ENCODE data around the gene NXPE3.

NXPE3 gene

DNA sequence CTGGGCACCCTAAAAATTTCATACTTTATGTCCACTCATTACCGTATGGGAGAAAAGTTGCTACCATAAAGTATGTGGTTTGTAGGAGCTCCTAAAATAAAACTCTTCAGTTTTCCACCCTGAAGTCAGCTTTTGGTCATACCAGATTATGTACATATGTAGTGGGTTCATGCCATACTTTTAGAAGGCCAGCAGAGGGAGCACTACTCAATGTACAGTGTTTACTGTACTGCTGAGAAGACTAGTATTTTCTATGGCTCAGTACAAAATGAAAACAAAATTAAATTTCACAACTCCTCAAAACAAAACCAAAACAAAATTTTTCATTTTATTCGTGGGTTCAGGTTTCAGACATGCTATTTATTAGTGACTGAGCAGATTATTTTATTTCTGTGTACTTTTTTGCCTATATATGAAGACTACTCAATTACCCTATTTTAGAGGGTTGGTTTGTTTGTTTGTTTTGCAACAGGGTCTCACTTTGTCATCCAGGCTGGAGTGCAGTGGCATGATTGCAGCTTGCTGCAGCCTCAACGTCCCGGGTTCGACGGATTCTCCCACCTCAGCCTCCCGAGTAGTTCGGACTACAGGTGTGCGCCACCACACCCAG, 24.3 kb downstream of the NXPE3 start:
- DNase-seq (ENCODE audit: low spot score) = no peak

DNA sequence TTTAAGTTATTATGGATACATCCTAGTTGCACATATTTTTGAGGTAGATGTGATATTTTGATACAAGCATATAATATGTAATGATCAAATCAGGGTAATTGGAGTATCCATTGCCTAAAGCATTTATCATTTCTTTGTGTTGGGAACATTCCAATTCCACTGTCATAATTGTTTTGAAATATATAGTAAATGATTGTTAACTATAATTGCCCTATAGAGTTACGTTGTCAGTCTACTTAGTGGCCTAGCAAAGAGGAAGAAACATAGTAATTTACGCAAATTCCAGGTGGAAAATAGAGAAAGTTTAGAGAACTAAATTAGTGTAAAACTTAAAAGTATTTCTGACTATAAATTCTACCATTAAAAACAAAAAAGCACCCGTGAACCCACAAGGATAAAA, 24.9 kb downstream of the NXPE3 start:
- DNase-seq (ENCODE audit: low spot score) = no peak

DNA sequence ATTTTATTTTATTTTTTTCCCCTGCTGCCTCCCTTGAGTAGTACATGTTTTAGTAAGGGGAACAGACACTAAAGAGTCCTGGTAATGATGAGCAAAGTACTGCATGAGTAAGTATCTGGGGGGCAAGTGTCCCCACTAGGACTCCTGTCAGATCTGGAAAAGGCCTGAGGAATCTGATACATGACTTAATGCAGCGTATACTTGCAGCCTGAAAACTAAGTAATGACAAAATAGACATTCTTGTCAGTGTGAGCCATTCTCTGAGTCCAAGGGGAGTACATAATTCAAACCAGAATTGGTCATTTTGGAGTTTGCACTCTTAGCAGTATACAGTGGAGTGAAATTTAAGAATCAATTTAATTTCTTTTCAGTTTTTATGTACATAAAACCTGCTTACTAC, 27.5 kb downstream of the NXPE3 start:
- DNase-seq (ENCODE audit: low spot score) = no peak

DNA sequence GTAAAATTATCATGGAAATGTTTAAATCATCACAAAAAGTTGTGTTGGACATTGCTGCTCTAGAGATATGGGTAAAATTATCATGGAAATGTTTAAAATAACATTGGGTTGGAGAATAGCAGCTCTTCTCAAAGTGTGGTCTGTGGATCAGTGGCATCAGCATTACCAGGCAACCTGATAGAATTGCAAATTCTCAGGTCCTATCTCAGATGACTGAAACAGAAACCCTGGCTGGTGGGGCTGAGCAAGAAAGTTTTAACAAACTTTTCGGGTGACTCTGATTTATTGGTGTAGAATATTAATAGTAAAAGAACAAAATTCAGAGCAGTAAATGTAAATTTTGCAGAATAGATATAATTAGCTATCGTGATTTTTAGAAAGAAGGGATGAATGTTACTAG, 28.9 kb downstream of the NXPE3 start:
- DNase-seq (ENCODE audit: low spot score) = no peak

DNA sequence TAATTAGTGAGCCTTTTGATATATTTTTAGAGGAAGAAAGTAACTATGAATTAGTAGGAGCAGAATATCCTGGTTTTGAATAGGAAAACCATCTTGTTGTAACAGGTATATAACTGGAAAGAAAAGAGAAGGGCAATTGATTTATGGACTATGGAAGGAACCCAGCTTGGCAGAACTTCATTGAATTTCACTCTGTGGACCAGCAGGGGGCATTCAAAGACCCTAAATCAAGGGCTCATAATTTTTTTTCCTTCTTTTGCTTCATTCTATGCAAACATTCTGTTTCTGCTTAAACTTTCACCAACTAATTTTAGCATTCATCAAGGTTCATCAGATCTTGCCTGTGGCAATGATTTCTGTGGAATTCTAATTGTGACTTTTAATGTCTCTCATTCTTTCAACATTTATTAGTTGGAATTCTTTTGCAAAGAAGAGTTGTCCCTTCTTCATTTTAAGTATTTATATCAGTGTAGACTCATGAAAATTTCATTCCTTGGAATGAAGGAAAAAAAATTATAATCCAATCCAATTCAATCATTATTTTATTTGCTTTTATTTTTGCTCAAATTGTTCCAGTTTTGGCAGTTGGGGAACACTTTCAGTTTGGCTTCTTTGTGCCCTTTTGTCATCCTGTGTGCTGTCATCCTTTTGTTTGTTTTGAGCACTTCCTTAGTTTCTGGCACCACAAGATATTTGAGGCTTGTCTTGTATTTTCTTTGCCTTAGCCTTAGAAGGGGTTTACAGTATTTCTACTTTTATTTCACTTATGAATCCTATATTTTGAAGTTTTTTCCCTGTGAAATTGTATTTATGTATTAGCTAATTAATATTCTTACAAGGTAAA, 30.4 kb downstream of the NXPE3 start:
- DNase-seq (ENCODE audit: low spot score) = no peak

DNA sequence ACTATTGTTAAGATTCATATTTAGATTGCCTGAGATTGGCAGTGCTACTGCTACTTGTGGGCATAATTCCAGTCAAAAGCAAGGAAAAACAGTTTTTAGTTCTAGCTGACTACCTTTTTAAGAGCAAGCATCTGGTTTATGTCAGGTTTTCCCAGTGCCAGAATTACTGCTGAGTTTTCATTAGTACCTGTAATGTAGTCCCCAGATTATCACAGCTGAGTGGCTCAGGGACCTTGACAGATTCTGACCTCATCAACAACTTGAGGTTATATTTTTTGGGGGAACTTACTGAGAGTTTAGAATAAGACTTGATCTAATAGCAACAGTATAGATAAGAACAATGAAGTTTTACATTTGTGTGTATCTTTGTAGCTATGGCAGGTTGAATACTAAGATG, 31.0 kb downstream of the NXPE3 start:
- no peak for DNase-seq (ENCODE audit: low spot score)

DNA sequence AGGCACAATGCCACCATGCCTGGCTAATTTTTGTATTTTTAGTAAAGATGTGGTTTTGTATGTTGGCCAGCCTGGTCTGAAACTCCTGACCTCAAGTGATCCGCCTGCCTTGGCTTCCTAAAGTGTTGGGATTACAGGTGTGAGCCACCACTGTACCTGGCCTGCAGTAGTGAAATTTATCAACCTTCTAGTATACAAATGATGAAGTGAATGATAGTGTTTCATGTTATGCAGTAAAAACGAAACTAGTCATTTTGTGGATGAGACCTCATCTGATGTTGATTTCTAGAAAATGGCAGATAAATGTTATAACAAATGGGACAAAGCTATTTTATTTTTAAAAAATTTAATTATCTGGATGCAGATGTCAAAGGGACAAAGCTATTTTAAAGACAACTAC, 32.9 kb downstream of the NXPE3 start:
- no peak for DNase-seq (ENCODE audit: low spot score)

DNA sequence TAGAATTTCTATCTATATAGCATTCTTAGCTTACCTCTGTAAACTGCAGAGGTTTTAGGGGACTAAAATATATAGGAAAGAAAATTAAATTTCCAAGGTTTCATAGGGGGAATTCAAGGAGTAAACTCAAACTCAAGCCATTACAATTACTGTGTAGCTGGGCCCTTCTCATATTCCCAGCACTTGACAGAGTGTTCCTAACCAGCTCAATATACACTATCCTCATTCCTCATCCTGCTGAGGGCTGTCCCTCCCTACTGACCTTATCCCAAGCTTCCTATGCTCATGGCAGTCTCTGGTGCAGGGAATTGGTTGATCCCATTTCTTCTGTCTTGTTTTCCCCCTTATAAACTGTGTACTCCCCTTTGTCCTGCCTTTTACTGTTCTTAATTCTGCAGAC, 33.9 kb downstream of the NXPE3 start:
- DNase-seq (ENCODE audit: low spot score) = no peak

DNA sequence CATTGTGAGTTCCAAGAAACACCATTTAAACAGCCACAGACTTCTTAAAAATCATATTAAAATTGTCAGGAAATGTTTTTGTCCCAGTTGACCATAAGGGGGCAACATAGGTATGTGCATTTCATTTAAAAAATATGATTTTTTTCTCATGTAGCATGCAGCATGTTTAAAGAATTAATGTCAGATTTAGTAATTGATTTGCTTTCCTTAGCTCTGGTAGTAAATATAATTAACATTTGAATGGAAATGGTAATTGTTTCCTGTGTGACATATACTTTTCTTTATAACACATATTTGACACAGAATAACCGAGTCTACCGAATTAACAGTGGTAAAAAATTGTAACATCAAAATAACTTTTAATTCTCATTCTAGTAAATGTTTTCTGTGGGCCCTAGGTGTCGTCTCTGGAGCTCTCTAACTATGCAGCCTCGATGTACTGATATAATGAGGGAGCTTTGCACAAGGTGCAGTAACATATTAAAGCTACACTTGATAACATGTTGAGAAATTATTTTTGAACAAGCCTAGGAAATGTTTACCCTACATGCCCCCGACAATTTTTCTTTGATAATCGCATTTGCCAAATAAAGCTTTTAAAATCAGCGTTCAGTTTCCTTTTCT, 34.9 kb downstream of the NXPE3 start:
- DNase-seq (ENCODE audit: low spot score) = no peak

DNA sequence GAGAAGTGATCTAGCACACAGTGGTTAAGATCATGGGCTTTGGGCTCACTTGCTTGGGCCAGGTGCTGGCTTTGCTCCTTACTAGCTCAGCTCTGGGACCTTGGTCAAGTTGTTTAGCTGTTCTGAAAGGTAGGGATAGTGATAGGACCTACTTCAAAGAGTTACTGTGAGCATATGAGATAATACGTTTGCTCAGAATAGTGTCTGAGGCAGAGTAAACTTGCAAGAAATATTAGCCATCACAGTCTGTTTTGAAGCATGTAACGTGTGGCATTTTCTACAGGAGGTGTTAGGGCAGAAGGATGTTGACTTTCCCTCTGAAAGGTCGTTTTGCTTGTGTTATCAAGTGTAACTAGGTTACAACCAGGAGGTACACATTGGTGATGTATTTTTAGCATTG, 35.8 kb downstream of the NXPE3 start:
- DNase-seq (ENCODE audit: low spot score) = no peak

DNA sequence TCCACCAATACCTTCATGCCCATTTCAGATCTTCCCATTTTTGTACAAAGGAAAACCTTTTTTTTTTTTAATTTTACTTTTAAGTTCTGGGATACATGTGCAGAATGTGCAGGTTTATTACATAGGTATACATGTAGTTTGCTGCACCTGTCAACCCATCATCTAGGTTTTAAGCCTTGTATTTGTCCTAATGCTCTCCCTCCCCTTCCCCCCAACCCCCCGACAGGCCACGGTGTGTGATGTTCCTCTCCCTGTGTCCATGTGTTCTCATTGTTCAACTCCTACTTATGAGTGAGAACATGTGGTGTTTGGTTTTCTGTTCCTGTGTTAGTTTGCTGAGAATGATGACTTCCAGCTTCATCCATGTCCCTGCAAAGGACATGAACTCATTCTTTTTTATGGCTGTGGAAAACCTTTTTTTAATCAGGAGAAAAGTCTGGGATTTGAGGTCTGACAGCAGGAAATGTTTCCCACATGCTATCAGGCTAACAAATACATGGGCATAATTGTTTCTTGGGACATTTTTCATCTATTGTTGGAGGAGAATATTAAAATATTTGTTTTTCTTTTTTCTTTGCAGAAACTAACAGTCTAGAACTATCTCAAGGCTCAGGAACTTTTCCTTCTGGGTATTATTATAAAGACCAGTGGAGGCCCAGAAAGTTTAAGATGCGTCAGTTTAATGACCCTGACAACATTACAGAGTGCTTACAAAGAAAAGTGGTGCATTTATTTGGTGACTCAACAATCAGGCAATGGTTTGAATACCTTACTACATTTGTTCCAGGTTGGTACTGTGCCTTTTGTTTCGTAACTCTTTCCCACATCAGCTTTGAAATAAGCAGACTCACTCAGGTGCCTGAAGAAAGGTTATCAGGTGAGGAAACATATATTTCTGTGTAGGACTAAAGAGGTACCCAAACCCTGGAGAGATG, 37.5 kb downstream of the NXPE3 start:
- DNase-seq (ENCODE audit: low spot score) = no peak

DNA sequence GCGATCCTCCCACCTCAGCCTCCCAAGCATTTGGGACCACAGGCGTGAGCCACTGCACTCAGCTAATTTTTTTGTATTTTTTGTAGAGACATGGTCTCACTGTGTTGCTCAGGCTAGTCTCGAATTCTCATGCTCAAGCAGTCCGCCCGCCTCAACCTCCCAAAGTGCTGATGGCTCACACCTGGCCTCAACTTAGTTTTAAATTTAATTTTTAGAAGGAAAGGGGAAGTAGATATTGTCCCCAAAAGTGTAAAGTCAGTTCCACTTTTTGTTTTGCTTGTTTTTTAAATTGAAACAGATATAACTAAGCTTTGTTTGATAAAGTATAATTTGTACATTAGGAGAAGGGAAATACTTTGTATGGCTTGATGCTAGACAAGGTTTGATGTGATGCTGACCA, 39.0 kb downstream of the NXPE3 start:
- DNase-seq (ENCODE audit: low spot score) = no peak

DNA sequence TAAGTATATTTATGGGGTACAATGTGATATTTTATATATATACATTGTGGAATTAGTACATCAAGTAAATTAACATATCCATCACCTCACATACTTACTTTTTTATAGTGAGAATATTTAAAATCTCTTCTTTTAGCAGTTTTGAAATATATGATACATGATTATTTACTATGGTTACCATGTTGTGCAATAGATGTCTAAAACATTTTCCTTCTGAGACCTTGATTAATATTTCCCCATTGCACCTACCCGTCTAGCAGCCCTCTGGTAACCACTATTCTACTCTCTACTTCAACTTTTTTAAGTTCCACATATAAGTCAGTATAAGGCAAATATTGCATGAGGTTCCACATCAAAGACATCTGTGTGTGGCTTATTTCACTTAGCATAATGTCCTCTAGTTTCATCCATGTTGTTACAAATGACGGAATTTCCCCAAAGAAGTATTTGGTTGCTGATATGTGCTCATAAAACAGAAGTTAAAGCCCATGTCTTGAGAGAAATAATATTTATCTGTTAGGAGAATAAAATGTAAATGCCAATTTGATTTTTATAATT, 40.7 kb downstream of the NXPE3 start:
- no peak for DNase-seq (ENCODE audit: low spot score)

DNA sequence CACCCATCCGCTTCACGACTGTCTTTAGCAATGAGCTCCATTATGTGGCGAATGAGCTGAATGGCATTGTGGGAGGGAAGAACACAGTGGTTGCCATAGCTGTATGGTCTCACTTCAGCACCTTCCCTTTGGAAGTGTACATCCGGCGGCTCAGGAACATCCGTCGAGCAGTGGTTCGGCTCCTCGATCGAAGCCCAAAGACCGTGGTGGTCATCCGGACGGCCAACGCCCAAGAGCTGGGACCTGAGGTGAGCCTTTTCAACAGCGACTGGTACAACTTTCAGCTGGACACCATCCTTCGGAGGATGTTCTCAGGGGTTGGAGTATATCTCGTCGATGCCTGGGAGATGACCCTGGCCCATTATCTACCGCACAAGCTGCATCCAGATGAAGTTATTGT, 42.5 kb downstream of the NXPE3 start:
- no peak for DNase-seq (ENCODE audit: low spot score)

DNA sequence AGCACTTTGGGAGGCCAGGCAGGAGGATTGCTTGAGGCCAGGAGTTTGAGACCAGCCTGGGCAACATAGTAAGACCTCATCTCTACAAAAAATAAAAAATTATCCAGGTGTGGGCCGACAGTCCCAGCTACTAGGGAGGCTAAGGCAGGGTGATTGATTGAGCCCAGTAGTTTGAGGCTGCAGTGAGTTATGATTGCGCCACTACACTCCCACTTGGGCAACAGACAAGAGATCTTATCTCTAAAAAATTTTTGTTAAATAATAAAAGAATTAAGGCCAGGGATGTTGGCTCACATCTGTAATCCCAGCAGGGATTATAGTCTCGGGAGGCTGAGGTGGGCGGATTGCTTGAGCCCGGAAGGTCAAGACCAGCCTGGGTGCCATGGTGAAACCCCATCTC, 44.5 kb downstream of the NXPE3 start:
- no peak for DNase-seq (ENCODE audit: low spot score)

DNA sequence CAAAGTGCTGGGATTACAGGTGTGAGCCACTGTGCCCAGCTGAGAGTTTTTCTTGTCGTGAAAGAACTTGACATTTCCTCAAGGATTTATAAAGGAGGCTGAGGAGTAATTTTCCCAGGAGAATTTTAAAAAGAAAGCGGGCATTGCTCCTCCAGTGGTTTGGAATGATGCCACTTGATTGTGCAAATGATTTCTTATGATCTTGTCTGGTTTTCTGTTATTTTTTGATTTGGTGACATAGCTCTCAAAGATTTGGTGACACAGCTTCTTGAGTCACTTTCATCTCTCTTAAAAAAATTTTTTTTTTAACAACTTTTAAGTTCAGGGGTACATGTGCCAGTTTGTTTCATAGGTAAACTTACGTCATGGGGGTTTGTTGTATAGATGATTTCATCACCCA, 45.7 kb downstream of the NXPE3 start:
- no peak for DNase-seq (ENCODE audit: low spot score)

DNA sequence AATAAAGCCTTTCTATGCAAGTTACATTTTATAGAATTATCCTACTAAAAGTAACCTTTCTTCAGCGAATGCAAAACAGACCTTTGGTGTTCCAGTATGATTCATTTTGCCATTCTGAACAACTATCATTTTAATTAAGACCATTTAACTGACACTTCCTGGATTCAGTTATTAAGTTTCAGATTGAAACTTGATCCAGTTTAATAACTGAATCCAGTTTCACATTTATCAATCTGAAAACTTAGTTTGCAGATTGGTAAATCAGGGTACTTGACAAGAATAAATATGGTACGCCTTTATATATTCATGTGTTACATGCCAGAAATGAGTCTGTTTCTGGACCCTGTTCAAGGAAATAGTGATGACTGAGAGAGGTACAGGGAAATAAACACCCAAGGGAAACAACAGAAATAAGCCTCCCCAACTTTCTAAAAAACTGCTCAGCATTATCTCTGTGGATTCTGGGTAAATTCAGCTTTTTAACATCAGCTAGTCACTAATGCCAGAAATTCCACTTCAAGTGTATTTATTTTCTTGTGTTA, 47.0 kb downstream of the NXPE3 start:
- no peak for DNase-seq (ENCODE audit: low spot score)

DNA sequence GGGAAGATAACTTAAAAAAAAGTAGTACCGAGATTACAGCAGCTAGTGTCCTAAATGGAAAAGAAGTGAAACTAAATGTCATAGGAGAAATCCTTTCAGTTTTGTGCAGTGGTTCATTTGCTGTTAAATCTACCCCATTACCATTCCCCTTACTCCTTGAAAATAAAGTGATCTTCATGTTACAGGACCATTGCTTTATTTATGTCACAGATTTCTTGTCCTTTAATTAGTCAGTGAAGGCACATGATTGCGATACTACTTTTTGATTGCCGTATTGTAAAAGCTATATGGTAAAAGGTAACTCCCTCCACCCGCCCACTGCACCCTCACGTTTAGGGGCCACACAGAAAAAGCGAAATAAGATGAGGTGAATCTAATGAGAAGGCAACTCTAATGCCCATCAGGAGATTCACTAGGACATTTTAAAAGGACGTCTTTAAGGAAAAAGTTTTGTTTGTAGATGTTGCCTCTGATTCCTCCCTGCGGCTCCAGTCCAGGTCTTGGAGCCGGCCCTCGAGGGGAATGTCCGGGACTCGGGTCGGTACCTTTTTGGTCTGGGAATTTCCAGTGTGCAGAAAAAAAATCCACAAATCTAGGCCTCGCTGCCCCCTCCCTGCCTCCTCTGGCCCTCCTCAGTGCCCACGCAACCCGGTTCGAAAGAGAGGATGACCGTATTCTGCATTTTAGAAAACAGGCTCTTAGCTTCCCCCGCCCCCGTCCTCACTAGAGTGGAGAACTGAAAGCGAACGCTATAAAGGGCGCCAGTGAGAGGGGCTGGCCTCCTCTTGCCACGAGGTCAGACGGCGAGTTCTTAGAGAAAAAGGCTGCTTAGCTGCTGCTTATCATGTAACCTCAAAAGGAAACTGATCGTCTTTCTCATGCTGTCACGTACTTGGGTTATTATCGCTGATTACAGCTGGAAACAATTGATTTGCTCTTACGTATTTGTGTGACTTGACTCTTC, 48.5 kb downstream of the NXPE3 start:
- no peak for DNase-seq (ENCODE audit: low spot score)

DNA sequence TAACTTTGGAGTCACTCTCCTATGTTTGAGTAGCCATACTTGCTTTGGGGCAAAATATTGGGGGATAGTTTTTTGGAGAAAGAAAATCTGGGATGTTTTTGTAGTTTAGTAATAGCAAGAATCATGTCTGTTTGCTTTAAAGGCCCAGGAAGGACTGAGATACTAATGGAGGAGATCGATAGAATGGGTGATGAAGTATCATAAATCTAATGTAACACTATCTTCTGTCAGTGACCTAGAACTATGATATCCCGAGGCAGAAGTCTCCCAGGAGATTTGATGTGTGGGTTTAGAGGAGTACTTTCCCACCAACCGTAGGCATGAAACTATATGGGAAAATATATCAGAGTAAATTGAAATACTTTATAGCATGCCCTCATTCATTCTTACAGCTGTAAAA, 49.3 kb downstream of the NXPE3 start:
- DNase-seq (ENCODE audit: low spot score) = no peak

DNA sequence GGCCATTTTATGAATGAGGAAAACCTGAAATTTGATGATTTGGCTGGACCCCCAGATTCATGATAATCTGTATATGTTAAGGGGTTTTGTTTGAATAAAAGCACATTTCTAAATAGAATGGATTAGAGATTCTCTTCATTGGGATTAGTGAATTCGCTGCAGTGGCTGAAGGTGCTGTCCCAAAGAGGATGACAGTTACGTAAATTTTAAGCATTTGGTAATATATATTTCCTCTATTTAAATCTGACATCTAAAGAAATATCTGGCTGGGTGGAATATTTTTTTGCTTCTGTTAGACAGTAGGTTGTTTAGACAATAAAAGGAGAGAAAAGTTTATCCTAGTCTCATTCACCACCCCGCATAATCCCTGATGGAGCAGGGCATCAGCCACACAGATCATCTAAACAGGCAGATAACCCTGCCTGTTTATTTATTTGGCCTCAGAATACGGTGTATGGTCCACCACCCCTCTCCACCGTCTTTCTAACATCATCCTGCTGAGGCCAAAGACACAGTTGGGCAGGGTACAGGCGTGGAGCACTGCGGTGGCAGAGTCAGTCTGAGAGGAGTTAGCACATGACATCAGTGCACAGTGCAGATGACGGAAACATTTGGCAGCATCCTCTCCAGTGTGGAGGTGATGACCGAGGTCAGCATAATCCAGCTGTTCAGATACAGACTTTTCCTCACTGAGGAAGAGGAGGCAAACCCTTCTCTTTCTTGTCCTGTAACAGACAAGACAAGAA, 49.9 kb downstream of the NXPE3 start:
- DNase-seq (ENCODE audit: low spot score) = no peak
